CD4-positive, CD25-positive, alpha-beta regulatory T cell (primary cell): ENCODE results near the gene IRX1. TPM values are rescaled to one million over a fixed set of nuclear protein-coding genes. Genes with fewer than 3 reads are reported as not detected.

Source experiments
- ATAC-seq, 2 donors: fragments of 150-1000 bp; cut with Tn5 transposase; one replicate each; pipeline ENCODE4 v1.10.0; 2021; ENCODE audit warnings: low read depth in 2 of 2, moderate number of reproducible peaks in 2 of 2, moderate library complexity in 1 of 2
- DNase-seq, 3 donors: peaks; one replicate each; pipeline versions ENCODE4 v3.0.0 to v3.0.0-alpha.2; 2012 to 2022; ENCODE audit warnings: mixed read lengths in 1 of 3
- H3K27ac ChIP-seq: one replicate; pipeline ENCODE4 v1.7.0; 2013; ENCODE audit warnings: mild to moderate bottlenecking, low read length; ENCODE audit not compliant: insufficient read depth, poor library complexity, severe bottlenecking
- H3K27me3 ChIP-seq: one replicate; pipeline ENCODE4 v1.7.0; 2013; ENCODE audit warnings: low read length; ENCODE audit not compliant: control insufficient read depth, insufficient read depth
- H3K36me3 ChIP-seq: one replicate; pipeline ENCODE4 v1.7.0; 2013; ENCODE audit warnings: mild to moderate bottlenecking, low read length, moderate library complexity; ENCODE audit not compliant: control insufficient read depth, insufficient read depth
- H3K4me1 ChIP-seq: 2 replicates; pipeline ENCODE4 v1.7.0; 2013; ENCODE audit warnings: mild to moderate bottlenecking, low read length; ENCODE audit not compliant: insufficient read depth, control insufficient read depth, poor library complexity, severe bottlenecking
- H3K4me3 ChIP-seq: one replicate; pipeline ENCODE4 v1.7.0; 2013; ENCODE audit warnings: low read depth, mild to moderate bottlenecking, low read length, moderate library complexity
- H3K9me3 ChIP-seq, 2 experiments: 1 replicate in 1 of 2; 2 replicates in 1 of 2; pipeline ENCODE4 v1.7.0; 2013; ENCODE audit warnings: low read length in 2 of 2, mild to moderate bottlenecking in 1 of 2, moderate library complexity in 1 of 2; ENCODE audit not compliant: control insufficient read depth in 2 of 2
- H3K27ac Mint-ChIP-seq, 3 donors: one replicate each; pipeline ENCODE4 v1.8.0; 2020 to 2022; ENCODE audit warnings: mild to moderate bottlenecking in 3 of 3, mixed read lengths in 3 of 3, moderate library complexity in 2 of 3
- H3K27me3 Mint-ChIP-seq: one replicate; pipeline ENCODE4 v1.8.0; 2022; ENCODE audit warnings: mild to moderate bottlenecking, mixed read lengths
- H3K36me3 Mint-ChIP-seq: one replicate; pipeline ENCODE4 v1.8.0; 2020; ENCODE audit warnings: mixed read lengths
- H3K4me1 Mint-ChIP-seq, 4 donors: one replicate each; pipeline ENCODE4 v1.8.0; 2020 to 2022; ENCODE audit warnings: mixed read lengths in 4 of 4, mild to moderate bottlenecking in 1 of 4
- H3K4me3 Mint-ChIP-seq, 4 donors: one replicate each; pipeline ENCODE4 v1.8.0; 2020 to 2022; ENCODE audit warnings: mild to moderate bottlenecking in 4 of 4, mixed read lengths in 4 of 4, moderate library complexity in 3 of 4
- H3K9me3 Mint-ChIP-seq, 7 donors: one replicate each; pipeline ENCODE4 v1.8.0; 2020 to 2022; ENCODE audit warnings: mixed read lengths in 7 of 7, mild to moderate bottlenecking in 3 of 7, moderate library complexity in 2 of 7
- polyA plus RNA-seq, 4 donors: library from polyadenylated mRNA; unstranded; fragments of 300-500 nt; fragmentation: Illumina TruSeq; gene quantifications; one replicate each; pipeline ENCODE4 v1.2.3, GENCODE V29; 2021
- total RNA-seq: library from RNA; stranded (reverse); gene quantifications from one replicate; pipeline ENCODE4 v1.2.3, GENCODE V29; 2022

IRX1 gene
- total and polyA plus RNA-seq, 5 donors from 2014 or later: not detected

GRCh38 chr5:3602785-3603502, 7.3 kb downstream of the IRX1 start:
- no peak for DNase-seq
- H3K4me1 Mint-ChIP-seq: peaks cover 0 to 10% (median 3%) of the 10 kb centered on the region in 4 donors
- no peak overlapping the region for H3K27ac ChIP-seq
- no peaks in the 10 kb centered on the region for H3K36me3 ChIP-seq
- H3K4me3 Mint-ChIP-seq: no peak overlapping the region
- no peaks in the 10 kb centered on the region for H3K4me1 ChIP-seq
- peaks cover 52% of the 10 kb centered on the region for H3K27me3 Mint-ChIP-seq
- H3K27ac Mint-ChIP-seq: peak overlapping the region in 1 of 3 donors; percentile 77
- H3K9me3 Mint-ChIP-seq: peaks cover 0 to 5% (median 1%) of the 10 kb centered on the region in 7 donors
- no peaks in the 10 kb centered on the region for H3K9me3 ChIP-seq
- no peak overlapping the region for H3K4me3 ChIP-seq
- H3K36me3 Mint-ChIP-seq: no peaks in the 10 kb centered on the region
- ATAC-seq: no peak
- peaks cover 6% of the 10 kb centered on the region for H3K27me3 ChIP-seq

DNA sequence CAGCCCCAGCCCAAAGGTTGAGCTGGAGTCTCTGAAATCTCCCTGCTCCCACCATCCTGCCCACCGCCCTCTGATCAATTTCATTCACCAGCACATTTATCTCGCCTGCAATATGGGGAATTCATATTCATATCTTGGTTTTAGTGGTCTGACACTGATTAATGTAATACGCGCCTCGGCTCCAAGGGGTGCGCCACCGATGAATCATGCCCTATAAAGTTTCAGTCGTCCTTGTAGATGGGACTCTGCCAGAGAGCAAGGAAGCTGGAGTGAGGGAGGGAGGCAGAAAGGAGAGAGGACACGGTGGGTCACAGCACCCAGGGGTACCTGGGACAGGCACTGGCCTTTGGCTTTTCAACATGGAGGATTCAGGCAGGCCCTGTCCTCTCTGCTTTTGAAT, 8.9 kb downstream of the IRX1 start:
- Mint-ChIP-seq H3K27me3 (peaks cover 39% of the 10 kb centered on the region), H3K27ac (no peak overlapping the region), H3K4me1 (peaks cover 0 to 10% (median 2%) of the 10 kb centered on the region in 4 donors), H3K9me3 (peaks cover 0 to 8% (median 1%) of the 10 kb centered on the region in 7 donors), H3K4me3 (no peak overlapping the region), H3K36me3 (no peaks in the 10 kb centered on the region)
- Histone ChIP-seq H3K9me3 (no peaks in the 10 kb centered on the region), H3K27ac (no peak overlapping the region), H3K36me3 (no peaks in the 10 kb centered on the region), H3K4me1 (no peaks in the 10 kb centered on the region), H3K4me3 (no peak overlapping the region), H3K27me3 (peaks cover 6% of the 10 kb centered on the region)
- DNase-seq (no peak), ATAC-seq (no peak)

DNA sequence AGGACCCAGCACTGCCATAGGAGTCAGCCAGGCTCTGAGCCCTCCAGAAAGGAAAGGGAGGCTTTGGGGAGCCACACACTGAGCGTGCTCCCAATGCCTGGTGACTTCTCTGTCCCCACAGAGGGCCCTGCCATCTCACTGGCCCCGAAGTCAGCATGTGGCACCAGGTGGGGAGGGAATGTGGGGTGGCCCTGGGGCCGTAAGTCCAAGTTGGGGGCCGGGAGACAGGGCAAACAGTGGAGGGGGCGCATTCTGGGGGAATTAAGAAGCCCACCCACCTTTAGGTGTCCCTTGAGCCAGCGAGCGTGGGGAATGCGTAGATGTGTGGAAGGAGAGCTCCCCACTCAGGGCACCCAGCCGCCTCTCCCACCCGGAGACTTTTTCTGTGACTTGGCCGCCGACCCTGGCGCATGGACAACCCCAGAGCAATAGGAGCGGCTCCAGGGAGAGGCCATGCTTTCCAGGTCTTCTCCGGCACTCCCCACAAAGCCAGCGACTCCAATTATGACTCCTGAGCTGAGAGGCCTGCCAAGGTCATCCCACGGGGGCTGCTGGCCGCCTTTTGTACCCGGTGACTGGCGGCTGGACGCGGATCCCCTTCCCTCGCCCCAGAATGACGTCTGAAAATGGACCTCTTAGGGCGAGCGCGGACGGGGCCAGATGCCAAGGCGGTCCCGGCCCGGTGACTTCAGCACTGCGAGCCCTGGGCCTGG, 9.8 kb downstream of the IRX1 start:
- no peaks in the 10 kb centered on the region for H3K36me3 ChIP-seq
- H3K4me1 Mint-ChIP-seq: peaks cover 0 to 10% (median 2%) of the 10 kb centered on the region in 4 donors
- ATAC-seq (no peak), DNase-seq (no peak)
- H3K36me3 Mint-ChIP-seq: no peaks in the 10 kb centered on the region
- no peak overlapping the region for H3K4me3 Mint-ChIP-seq
- H3K27me3 Mint-ChIP-seq: peaks cover 41% of the 10 kb centered on the region
- H3K27ac Mint-ChIP-seq: no peak overlapping the region
- H3K27me3 ChIP-seq: peaks cover 6% of the 10 kb centered on the region
- peaks cover 0 to 10% (median 1%) of the 10 kb centered on the region in 7 donors for H3K9me3 Mint-ChIP-seq
- H3K9me3 ChIP-seq: no peaks in the 10 kb centered on the region
- no peaks in the 10 kb centered on the region for H3K4me1 ChIP-seq
- H3K4me3 ChIP-seq: no peak overlapping the region
- no peak overlapping the region for H3K27ac ChIP-seq

GRCh38 chr5:3606121-3606831, 10.6 kb downstream of the IRX1 start:
- no peak overlapping the region for H3K4me3 ChIP-seq
- DNase-seq (no peak), ATAC-seq (no peak)
- no peak overlapping the region for H3K27ac ChIP-seq
- H3K9me3 Mint-ChIP-seq: peaks cover 0 to 8% (median under 1%) of the 10 kb centered on the region in 7 donors
- no peak overlapping the region for H3K27ac Mint-ChIP-seq
- H3K36me3 ChIP-seq: no peaks in the 10 kb centered on the region
- H3K27me3 ChIP-seq: peaks cover 6% of the 10 kb centered on the region
- H3K27me3 Mint-ChIP-seq: peaks cover 38% of the 10 kb centered on the region
- H3K4me1 Mint-ChIP-seq: peaks cover 0 to 6% (median under 1%) of the 10 kb centered on the region in 4 donors
- no peaks in the 10 kb centered on the region for H3K4me1 ChIP-seq
- no peaks in the 10 kb centered on the region for H3K36me3 Mint-ChIP-seq
- no peak overlapping the region for H3K4me3 Mint-ChIP-seq
- H3K9me3 ChIP-seq: no peaks in the 10 kb centered on the region

GRCh38 chr5:3607541-3608181, 12.0 kb downstream of the IRX1 start:
- H3K4me3 Mint-ChIP-seq: peak overlapping the region in 1 of 4 donors; percentile 38
- H3K27ac ChIP-seq: no peak overlapping the region
- no peaks in the 10 kb centered on the region for H3K4me1 Mint-ChIP-seq
- ATAC-seq: no peak
- H3K36me3 ChIP-seq: no peaks in the 10 kb centered on the region
- H3K9me3 ChIP-seq: no peaks in the 10 kb centered on the region
- DNase-seq: no peak
- H3K27ac Mint-ChIP-seq: no peak overlapping the region
- no peaks in the 10 kb centered on the region for H3K4me1 ChIP-seq
- peaks cover 27% of the 10 kb centered on the region for H3K27me3 Mint-ChIP-seq
- H3K9me3 Mint-ChIP-seq: peaks cover 0 to 7% (median 0%) of the 10 kb centered on the region in 7 donors
- peaks cover 4% of the 10 kb centered on the region for H3K27me3 ChIP-seq
- H3K36me3 Mint-ChIP-seq: no peaks in the 10 kb centered on the region
- no peak overlapping the region for H3K4me3 ChIP-seq

GRCh38 chr5:3609120-3609681, 13.6 kb downstream of the IRX1 start:
- no peak for ATAC-seq
- no peaks in the 10 kb centered on the region for H3K9me3 ChIP-seq
- no peaks in the 10 kb centered on the region for H3K36me3 Mint-ChIP-seq
- H3K4me3 Mint-ChIP-seq: no peak overlapping the region
- no peaks in the 10 kb centered on the region for H3K4me1 ChIP-seq
- H3K36me3 ChIP-seq: no peaks in the 10 kb centered on the region
- peaks cover 20% of the 10 kb centered on the region for H3K27me3 Mint-ChIP-seq
- H3K27ac ChIP-seq: no peak overlapping the region
- DNase-seq: no peak
- H3K27ac Mint-ChIP-seq: no peak overlapping the region
- peaks cover 0 to 7% (median 0%) of the 10 kb centered on the region in 7 donors for H3K9me3 Mint-ChIP-seq
- H3K4me1 Mint-ChIP-seq: no peaks in the 10 kb centered on the region
- H3K4me3 ChIP-seq: no peak overlapping the region
- H3K27me3 ChIP-seq: no peaks in the 10 kb centered on the region

DNA sequence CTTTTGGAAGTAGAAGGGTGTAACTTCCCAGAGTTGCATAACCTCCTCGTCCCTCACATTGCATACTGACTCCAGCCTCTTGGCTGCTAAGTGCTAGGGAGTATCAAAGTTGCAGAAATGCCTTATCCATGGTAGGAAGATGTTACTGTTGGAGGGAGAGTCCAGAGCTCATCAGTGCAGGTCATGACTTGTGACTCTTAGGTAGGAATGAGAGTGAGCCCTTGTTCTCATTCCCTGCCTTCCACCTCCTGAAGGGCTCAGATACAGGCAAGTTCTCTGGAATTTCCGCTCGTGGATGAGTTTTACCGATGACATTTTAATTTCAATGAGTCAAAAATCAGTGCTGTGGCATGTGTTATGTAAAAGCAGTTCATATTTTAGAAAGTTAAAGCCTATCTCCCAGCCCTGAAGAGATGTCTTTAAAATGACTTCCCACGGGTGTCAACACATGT, 17.0 kb downstream of the IRX1 start:
- Mint-ChIP-seq H3K4me1 (no peaks in the 10 kb centered on the region), H3K4me3 (no peak overlapping the region), H3K27ac (no peak overlapping the region), H3K9me3 (peaks cover 0 to 7% (median 3%) of the 10 kb centered on the region in 7 donors), H3K27me3 (peaks cover 5% of the 10 kb centered on the region), H3K36me3 (no peaks in the 10 kb centered on the region)
- Histone ChIP-seq H3K36me3 (no peaks in the 10 kb centered on the region), H3K4me3 (no peak overlapping the region), H3K4me1 (no peaks in the 10 kb centered on the region), H3K9me3 (no peaks in the 10 kb centered on the region), H3K27me3 (no peaks in the 10 kb centered on the region), H3K27ac (no peak overlapping the region)
- no peak for ATAC-seq
- no peak for DNase-seq
